Stimulated activated CD4-positive, alpha-beta T cell treated with anti-CD3 and anti-CD28 coated beads, Interleukin-12 subunit alpha, Interleukin-12 subunit beta, amount 100 ng/mL, for 48 hours (primary cell): ENCODE measurements around the gene FAM124B.
"Not testable (repeated sequence)": the region's sequence is repeated elsewhere in the genome, so short reads cannot be mapped to it uniquely, and the experiment has no call there.

Experiments
- DNase-seq, 3 donors: peaks; one replicate each; pipeline ENCODE4 v3.0.0-alpha.2; 2020; ENCODE audit warnings: low read depth in 2 of 3, low spot score in 1 of 3

FAM124B gene

GRCh38 chr2:224416656-224417360 is 14.9 kb upstream of the FAM124B start:
- DNase-seq = no peak

GRCh38 chr2:224413381-224413780 is 11.5 kb upstream of the FAM124B start:
- DNase-seq = no peak

GRCh38 chr2:224412141-224413015 is 10.5 kb upstream of the FAM124B start:
- no peak for DNase-seq

- DNase-seq = no peak
Observed at GRCh38 chr2:224410946-224411561, 9.1 kb upstream of the FAM124B start.

GRCh38 chr2:224408676-224409075 is 6.8 kb upstream of the FAM124B start:
- no peak for DNase-seq

- no peak for DNase-seq
Observed at GRCh38 chr2:224407241-224407701, 5.4 kb upstream of the FAM124B start.

GRCh38 chr2:224405841-224406370 is 4.0 kb upstream of the FAM124B start:
- no peak for DNase-seq

- DNase-seq = no peak
Observed at GRCh38 chr2:224405412-224405811, 3.5 kb upstream of the FAM124B start.

- no peak for DNase-seq
Observed at GRCh38 chr2:224404796-224405195, 2.9 kb upstream of the FAM124B start.

- DNase-seq = no peak
Observed at GRCh38 chr2:224403657-224404056, 1.8 kb upstream of the FAM124B start.

- no peak for DNase-seq
Observed at GRCh38 chr2:224400886-224401632, 848 bp downstream of the FAM124B start.

- no peak for DNase-seq
Observed at GRCh38 chr2:224400174-224400810, 1.6 kb downstream of the FAM124B start.

GRCh38 chr2:224398289-224398688 is 3.6 kb downstream of the FAM124B start:
- DNase-seq = no peak

- DNase-seq = not testable (repeated sequence)
Observed at GRCh38 chr2:224397100-224397499, 4.8 kb downstream of the FAM124B start.

GRCh38 chr2:224395620-224396390 is 6.1 kb downstream of the FAM124B start:
- no peak for DNase-seq

GRCh38 chr2:224393157-224393872 is 8.6 kb downstream of the FAM124B start:
- no peak for DNase-seq

- DNase-seq = no peak
Observed at GRCh38 chr2:224392545-224392944, 9.4 kb downstream of the FAM124B start.

- DNase-seq = no peak
Observed at GRCh38 chr2:224389317-224389716, 12.6 kb downstream of the FAM124B start.

- DNase-seq = no peak
Observed at GRCh38 chr2:224386876-224387275, 15.0 kb downstream of the FAM124B start.
